Keratinocyte (primary cell): ENCODE measurements around the gene PRIMA1. TPM values are rescaled to one million over a fixed set of nuclear protein-coding genes. Genes with fewer than 3 reads are reported as not detected.

Source experiments
- DNase-seq: peaks from one replicate; pipeline ENCODE4 v3.0.0-alpha.2; 2011; ENCODE audit warnings: low read depth, missing footprints, low spot score
- FAIRE-seq: peaks from 2 replicates; lab custom pipeline; 2011; peaks lifted over from hg19 to GRCh38; lab: Jason Lieb, UNC
- H2AFZ ChIP-seq: 2 replicates; pipeline ENCODE4 v1.6.0; 2012; ENCODE audit warnings: low read length, control low read depth, inconsistent platforms; ENCODE audit not compliant: control insufficient read depth
- H3K27ac ChIP-seq: 2 replicates; pipeline ENCODE4 v1.5.1; 2011; ENCODE audit warnings: low read length; ENCODE audit not compliant: control insufficient read depth, insufficient read depth
- H3K27me3 ChIP-seq: 3 replicates; pipeline ENCODE4 v1.6.0; 2011; ENCODE audit warnings: low read length; ENCODE audit not compliant: control insufficient read depth, insufficient read depth; ENCODE audit errors: extremely low read depth
- H3K36me3 ChIP-seq, 2 experiments: 2 replicates in 1 of 2; 3 replicates in 1 of 2; pipeline ENCODE4 v1.5.1; 2011; ENCODE audit warnings: low read length in 2 of 2, mild to moderate bottlenecking in 1 of 2; ENCODE audit not compliant: control insufficient read depth in 2 of 2, insufficient read depth in 2 of 2; ENCODE audit errors: extremely low read depth in 1 of 2
- H3K4me1 ChIP-seq: 3 replicates; pipeline ENCODE4 v1.5.1; 2011; ENCODE audit warnings: low read length; ENCODE audit not compliant: control insufficient read depth, insufficient read depth; ENCODE audit errors: extremely low read depth
- H3K4me2 ChIP-seq: 3 replicates; pipeline ENCODE4 v1.6.0; 2011; ENCODE audit warnings: low read depth, low read length; ENCODE audit not compliant: control insufficient read depth, insufficient read depth; ENCODE audit errors: extremely low read depth
- H3K4me3 ChIP-seq, 3 experiments: fragments of 200-600 bp in 1 of 3; sonication (generic) in 1 of 3; 2 replicates in 2 of 3; 3 replicates in 1 of 3; pipeline ENCODE4 v1.5.1; 2011 to 2016; ENCODE audit warnings: low read length in 3 of 3, mild to moderate bottlenecking in 3 of 3, control low read depth in 2 of 3, inconsistent platforms in 1 of 3, low read depth in 1 of 3, mixed read lengths in 1 of 3, mixed run types in 1 of 3, moderate library complexity in 1 of 3; ENCODE audit not compliant: control insufficient read depth in 2 of 3, insufficient read depth in 2 of 3; ENCODE audit errors: extremely low read depth in 1 of 3
- H3K79me2 ChIP-seq: 2 replicates; pipeline ENCODE4 v1.6.0; 2012; ENCODE audit warnings: low read length; ENCODE audit not compliant: control insufficient read depth, insufficient read depth
- H3K9ac ChIP-seq: 3 replicates; pipeline ENCODE4 v1.6.0; 2011; ENCODE audit warnings: low read length; ENCODE audit not compliant: control insufficient read depth, insufficient read depth; ENCODE audit errors: extremely low read depth
- H3K9me1 ChIP-seq: 3 replicates; pipeline ENCODE4 v1.6.0; 2011; ENCODE audit warnings: low read length; ENCODE audit not compliant: control insufficient read depth, insufficient read depth; ENCODE audit errors: extremely low read depth
- H3K9me3 ChIP-seq: 2 replicates; pipeline ENCODE4 v1.5.1; 2012; ENCODE audit warnings: low read depth, low read length; ENCODE audit not compliant: control insufficient read depth
- H4K20me1 ChIP-seq: 3 replicates; pipeline ENCODE4 v1.6.0; 2011; ENCODE audit warnings: low read length; ENCODE audit not compliant: control insufficient read depth, insufficient read depth; ENCODE audit errors: extremely low read depth
- CTCF ChIP-seq, 3 experiments: IDR thresholded peaks in 1 of 3; conservative IDR thresholded peaks in 1 of 3; optimal IDR thresholded peaks in 1 of 3; 2 replicates in 2 of 3; 3 replicates in 1 of 3; pipeline versions ENCODE3 to v1.5.1; 2011; ENCODE audit warnings: low read length in 3 of 3, mild to moderate bottlenecking in 3 of 3, moderate library complexity in 2 of 3, control low read depth in 1 of 3, inconsistent platforms in 1 of 3; ENCODE audit not compliant: insufficient read depth in 2 of 3; ENCODE audit errors: extremely low read depth in 1 of 3
- EZH2 ChIP-seq: IDR thresholded peaks from one replicate; pipeline ENCODE4 v1.6.1; 2012; ENCODE audit warnings: inconsistent platforms, mild to moderate bottlenecking, low read length, moderate library complexity
- dilution Hi-C: fragments of 300-500 bp; cut with MboI; formaldehyde crosslinking; loops from one replicate; pipeline ENCODE4 v1.7.0; 2020; ENCODE audit warnings: low sequenced_read_pairs; ENCODE audit not compliant: extremely low pct_ligation_motif_present
- polyA plus RNA-seq, 5 experiments: library from polyadenylated mRNA; depleted of rRNA in 3 of 5; stranded (reverse) in 3 of 5; stranded (forward) in 1 of 5; unstranded in 1 of 5; fragments of >200 nt; gene quantifications; 1 replicate in 1 of 5; 2 replicates in 3 of 5; 3 replicates in 1 of 5; pipeline versions ENCODE4 v1.2.1 to v1.2.3, GENCODE V29; 2011 to 2012; ENCODE audit warnings: missing spikeins in 2 of 5, low read depth in 1 of 5, low replicate concordance in 1 of 5

PRIMA1 gene
- polyA plus RNA-seq, 1 donor (not counting 4 experiments of a cell fraction or from before 2014, with no cell fraction given): not detected

GRCh38 chr14:93832665-93833064 is 44.4 kb upstream of the PRIMA1 start:
- Histone ChIP-seq H3K9me1 (no peaks in the 10 kb centered on the region), H3K4me2 (no peak overlapping the region), H3K27me3 (no peaks in the 10 kb centered on the region), H3K4me1 (no peaks in the 10 kb centered on the region), H3K79me2 (no peaks in the 10 kb centered on the region), H3K27ac (no peak overlapping the region), H3K4me3 (no peak overlapping the region), H3K9me3 (no peaks in the 10 kb centered on the region), H4K20me1 (no peaks in the 10 kb centered on the region), H3K36me3 (no peaks in the 10 kb centered on the region), H3K9ac (no peak overlapping the region), H2AFZ (no peak overlapping the region)
- TF ChIP-seq EZH2: no peak
- TF ChIP-seq CTCF (optimal IDR thresholded peaks at IDR 0.05 in 1 of 3, IDR thresholded peaks at IDR 0.05 in 1 of 3, conservative IDR thresholded peaks at IDR 0.05 in 1 of 3; ENCODE audit: extremely low read depth in 1 of 3, insufficient read depth in 2 of 3, low read length in 3 of 3): no peak
- DNase-seq (no peak), FAIRE-seq (no peak)
- dilution Hi-C loops: no loop called here

DNA sequence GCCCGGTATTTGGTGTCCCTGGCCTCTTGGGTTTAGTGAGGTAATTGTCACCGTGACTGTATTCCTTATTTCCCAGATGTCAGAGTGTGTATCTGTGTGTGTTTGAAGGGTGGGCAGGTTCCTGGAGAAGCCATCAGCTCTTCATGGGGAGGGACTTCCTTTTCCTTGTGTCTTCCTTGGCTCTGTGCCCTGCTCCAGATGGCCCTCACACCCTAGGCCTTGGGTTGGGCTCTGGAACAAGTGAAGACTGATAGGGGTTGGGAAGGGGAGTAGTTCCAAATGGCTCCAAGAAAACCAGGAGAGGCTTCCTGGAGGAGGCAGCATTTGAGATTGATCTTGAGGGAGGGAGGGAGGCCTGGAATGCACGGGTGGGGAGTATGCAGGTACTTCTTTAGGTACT is 43.8 kb upstream of the PRIMA1 start:
- Histone ChIP-seq H2AFZ (no peak overlapping the region), H3K9me1 (no peaks in the 10 kb centered on the region), H3K27ac (no peak overlapping the region), H3K9ac (no peak overlapping the region), H3K4me3 (no peak overlapping the region), H3K4me1 (no peaks in the 10 kb centered on the region), H3K79me2 (no peaks in the 10 kb centered on the region), H3K36me3 (no peaks in the 10 kb centered on the region), H3K4me2 (no peak overlapping the region), H3K9me3 (no peaks in the 10 kb centered on the region), H4K20me1 (no peaks in the 10 kb centered on the region), H3K27me3 (no peaks in the 10 kb centered on the region)
- no peak for TF ChIP-seq EZH2
- no peak for TF ChIP-seq CTCF (optimal IDR thresholded peaks at IDR 0.05 in 1 of 3, IDR thresholded peaks at IDR 0.05 in 1 of 3, conservative IDR thresholded peaks at IDR 0.05 in 1 of 3; ENCODE audit: extremely low read depth in 1 of 3, insufficient read depth in 2 of 3, low read length in 3 of 3)
- dilution Hi-C loops: no loop called here
- DNase-seq (no peak), FAIRE-seq (no peak)
